COLO668 (cell line): Measurements from ENCODE around the gene CDH6.

Source experiments
- DNase-seq: peaks from one replicate; lab custom pipeline; 2025; ENCODE audit not compliant: unreplicated experiment; lab: John Stamatoyannopoulos, UW

CDH6 gene

DNA sequence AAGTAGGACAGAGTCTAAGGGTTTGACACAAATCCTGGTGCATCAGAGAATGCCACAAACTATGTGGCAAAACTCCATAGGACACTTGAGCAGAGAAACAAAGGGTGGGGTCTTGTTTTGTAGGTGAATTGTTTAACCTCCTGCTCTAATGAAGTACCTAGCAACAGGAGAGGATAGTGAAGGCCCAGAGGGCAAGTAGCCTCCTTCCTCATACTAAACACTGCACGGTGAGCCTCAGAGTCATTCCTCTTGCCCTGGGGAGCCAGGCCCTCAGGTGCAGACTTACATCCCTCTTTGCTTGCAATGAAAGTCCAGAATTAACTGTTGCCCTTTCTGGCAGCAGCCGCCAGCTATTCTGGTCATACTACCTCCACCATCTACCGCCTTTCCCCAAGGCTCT is 172.3 kb downstream of the CDH6 start:
- no peak for DNase-seq

DNA sequence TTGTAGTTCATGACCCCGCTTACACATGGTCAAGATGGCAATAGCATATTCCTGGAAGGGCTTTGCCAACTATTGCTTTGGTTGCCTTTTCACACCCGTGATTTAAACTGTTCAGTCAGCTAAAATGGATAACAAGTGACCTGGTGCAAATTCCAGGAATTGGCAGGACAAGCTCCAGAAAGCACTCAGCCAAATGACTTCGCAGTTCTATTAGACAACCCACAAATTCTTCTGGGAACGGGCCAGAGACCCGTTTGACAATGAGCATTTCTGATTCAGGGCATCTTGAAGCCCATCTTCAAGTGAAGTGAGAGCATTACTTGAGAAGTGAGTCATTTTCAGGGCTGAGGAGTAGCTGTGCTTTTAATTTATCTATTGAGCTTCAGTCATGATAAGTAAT is 173.5 kb downstream of the CDH6 start:
- no peak for DNase-seq

DNA sequence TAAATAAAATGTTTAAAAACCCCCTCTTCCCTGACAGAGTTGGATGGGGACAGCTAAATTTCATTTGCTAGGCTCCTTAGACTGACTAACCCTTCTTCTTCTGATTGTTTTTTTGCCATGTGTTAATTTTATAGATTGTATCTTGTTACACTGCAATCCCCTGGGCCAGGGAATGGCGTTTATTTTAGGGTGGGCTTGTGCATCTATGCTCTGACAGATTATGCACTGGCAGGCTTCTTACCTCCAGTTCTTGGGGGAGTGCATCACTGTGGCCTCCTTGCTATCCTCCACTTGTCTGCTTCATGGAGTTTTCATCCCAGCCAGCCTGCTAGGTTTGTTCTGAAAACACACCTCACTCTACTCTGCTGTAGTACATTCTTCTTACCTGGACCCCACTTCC is 178.6 kb downstream of the CDH6 start:
- DNase-seq = no peak

DNA sequence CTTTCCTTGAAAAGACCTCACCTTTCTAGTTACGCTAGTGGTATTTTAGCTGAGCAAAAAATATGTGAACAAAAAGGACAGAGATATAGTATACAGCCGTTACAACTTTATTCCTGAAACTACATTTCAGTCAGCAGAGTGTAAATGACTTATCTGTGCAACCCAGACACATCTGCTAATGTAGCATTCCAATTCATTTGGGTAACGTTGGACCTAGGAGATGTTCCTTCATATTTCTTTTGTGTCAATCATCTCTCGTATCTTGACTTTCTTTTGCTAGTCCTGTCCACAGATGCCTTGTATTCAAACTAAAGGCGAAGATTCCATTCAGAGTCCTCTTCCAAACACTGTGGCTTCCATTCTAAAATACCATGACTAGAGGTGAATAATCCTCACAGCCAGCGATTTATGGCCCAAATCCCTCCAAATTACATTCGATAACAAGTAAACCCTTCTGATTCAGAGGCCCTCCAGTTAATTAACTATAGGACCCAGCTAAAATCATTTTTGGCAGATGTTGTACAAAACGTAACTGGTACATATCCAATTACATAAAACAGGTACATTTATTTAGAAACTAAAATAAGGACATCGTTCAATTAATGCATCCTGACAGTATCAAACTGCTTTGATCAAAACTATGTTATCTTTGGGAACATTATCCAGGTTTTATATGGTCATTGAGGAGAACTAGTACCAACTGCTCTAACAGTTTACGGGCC is 182.7 kb downstream of the CDH6 start:
- DNase-seq = no peak

- no peak for DNase-seq
Measured at GRCh38 chr5:31377274-31377946, 183.9 kb downstream of the CDH6 start.

GRCh38 chr5:31378136-31378535 is 184.7 kb downstream of the CDH6 start:
- no peak for DNase-seq
